Epithelial cell of proximal tubule (primary cell): ENCODE results near the gene KSR1. TPM values are rescaled to one million over a fixed set of nuclear protein-coding genes. Genes with fewer than 3 reads are reported as not detected.

Experiments
- DNase-seq: peaks from one replicate; pipeline ENCODE4 v3.0.0-alpha.2; 2011; ENCODE audit warnings: low read depth
- H3K4me3 ChIP-seq: 2 replicates; pipeline ENCODE4 v1.5.1; 2011; ENCODE audit warnings: low read depth, mild to moderate bottlenecking, low read length
- total RNA-seq: library from RNA; depleted of rRNA; stranded (reverse); fragments of >200 nt; gene quantifications from 2 replicates; pipeline ENCODE4 v1.2.3, GENCODE V29; 2015
- TF ChIP-seq, protein P1 (sequence below): conservative IDR thresholded peaks from 2 replicates; pipeline ENCODE4 v1.5.1; 2012; ENCODE audit warnings: low read depth, mild to moderate bottlenecking, low read length

The KSR1 gene
- total RNA-seq, 1 donor from 2014 or later: 19.9 TPM

- no peak for DNase-seq
Measured at GRCh38 chr17:27524594-27524993, 68.3 kb downstream of the KSR1 start.

DNA sequence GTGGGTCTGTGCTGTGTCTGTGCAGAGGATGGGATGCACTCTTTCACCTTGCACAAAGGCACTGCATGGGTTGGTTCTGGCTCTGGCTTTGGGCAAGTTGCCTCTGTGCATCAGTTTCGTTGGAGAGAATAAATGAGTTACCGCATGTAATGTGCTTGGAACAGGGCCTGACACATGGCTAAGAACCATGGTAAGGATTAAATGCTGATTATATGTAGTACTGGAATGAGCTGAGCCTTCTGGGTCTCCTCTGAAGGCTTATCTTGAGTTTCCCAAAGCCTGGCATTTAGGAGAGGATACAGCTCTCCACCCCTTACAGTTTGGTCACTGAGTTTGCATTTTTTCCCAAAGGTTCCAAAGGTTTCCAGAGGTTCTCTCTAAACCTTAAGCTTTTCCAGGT, 69.1 kb downstream of the KSR1 start:
- no peak overlapping the region for H3K4me3 ChIP-seq
- TF ChIP-seq, protein P1, sequence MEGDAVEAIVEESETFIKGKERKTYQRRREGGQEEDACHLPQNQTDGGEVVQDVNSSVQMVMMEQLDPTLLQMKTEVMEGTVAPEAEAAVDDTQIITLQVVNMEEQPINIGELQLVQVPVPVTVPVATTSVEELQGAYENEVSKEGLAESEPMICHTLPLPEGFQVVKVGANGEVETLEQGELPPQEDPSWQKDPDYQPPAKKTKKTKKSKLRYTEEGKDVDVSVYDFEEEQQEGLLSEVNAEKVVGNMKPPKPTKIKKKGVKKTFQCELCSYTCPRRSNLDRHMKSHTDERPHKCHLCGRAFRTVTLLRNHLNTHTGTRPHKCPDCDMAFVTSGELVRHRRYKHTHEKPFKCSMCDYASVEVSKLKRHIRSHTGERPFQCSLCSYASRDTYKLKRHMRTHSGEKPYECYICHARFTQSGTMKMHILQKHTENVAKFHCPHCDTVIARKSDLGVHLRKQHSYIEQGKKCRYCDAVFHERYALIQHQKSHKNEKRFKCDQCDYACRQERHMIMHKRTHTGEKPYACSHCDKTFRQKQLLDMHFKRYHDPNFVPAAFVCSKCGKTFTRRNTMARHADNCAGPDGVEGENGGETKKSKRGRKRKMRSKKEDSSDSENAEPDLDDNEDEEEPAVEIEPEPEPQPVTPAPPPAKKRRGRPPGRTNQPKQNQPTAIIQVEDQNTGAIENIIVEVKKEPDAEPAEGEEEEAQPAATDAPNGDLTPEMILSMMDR: no peak
- no peak for DNase-seq

More at GRCh38 chr17:27524594-27524993, 68.3 kb downstream of the KSR1 start:
- TF ChIP-seq, protein P1: no peak
- H3K4me3 ChIP-seq: no peak overlapping the region

GRCh38 chr17:27525836-27526603, 69.8 kb downstream of the KSR1 start:
- TF ChIP-seq, protein P1: no peak
- no peak overlapping the region for H3K4me3 ChIP-seq
- no peak for DNase-seq

GRCh38 chr17:27526604-27527002, 70.4 kb downstream of the KSR1 start:
- no peak for DNase-seq
- peak overlapping the region; percentile 2 for H3K4me3 ChIP-seq
- TF ChIP-seq, protein P1: no peak

DNA sequence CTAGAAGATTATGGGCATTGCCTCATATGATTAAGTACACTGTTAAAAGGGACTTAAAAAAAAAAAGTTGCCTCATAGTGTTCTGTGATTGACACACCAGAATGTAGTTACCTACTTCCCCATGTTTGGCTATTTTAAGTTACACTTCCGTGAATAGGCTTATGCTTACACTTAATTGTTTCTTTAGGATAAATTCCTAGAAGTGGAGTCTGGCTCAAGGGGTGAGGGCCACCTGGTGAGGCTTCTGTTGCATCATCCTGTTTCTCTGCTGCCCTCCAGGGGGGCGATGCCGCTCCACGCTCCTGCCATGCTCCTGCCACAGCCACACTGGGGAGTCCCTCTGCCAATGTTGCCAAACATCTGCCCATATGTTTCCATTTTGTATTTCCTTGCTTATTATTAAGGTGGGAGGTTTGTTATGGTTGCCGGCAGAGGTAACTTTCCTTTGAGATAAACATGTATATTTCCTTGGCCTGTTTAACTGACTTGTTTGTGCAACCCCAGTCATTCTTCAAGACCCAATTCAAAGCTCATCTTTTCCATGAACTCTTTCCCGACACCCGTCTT, 73.1 kb downstream of the KSR1 start:
- TF ChIP-seq, protein P1: no peak
- no peak for DNase-seq
- H3K4me3 ChIP-seq: no peak overlapping the region

DNA sequence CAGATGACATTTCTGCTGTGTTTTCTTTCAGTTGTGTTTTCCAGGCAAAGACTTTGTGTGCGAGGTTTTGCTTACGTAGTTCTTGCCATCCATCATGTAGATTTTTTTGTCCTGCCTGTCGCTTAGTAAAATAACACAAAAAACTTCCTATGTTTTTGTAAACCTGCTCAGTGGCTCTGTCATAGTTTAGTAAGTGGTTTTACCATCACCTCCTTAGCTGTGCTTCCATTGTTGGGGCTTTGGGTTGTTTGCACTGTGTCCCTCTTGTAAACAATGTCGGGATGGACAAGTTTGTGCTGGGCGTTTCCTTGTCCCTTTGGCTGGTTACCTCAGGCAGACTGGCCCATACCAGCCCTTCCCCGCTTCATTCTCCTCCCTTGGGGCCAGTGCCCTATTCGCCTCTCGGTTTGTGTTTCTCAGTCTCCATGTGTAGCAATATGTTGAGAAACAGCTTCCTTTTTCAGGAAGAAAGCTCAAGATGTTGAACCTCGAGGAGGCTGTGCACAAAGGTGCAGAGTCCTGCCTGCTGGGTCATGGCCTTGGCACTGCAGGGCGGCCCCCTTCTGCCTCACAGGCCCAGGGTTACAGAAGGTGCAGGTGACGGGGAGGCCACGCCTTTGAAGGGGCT, 74.6 kb downstream of the KSR1 start:
- TF ChIP-seq, protein P1: no peak
- DNase-seq: no peak

More for the DNA sequence above, 74.6 kb downstream of the KSR1 start:
- H3K4me3 ChIP-seq: no peak overlapping the region
